H1 (cell line): ENCODE data around the gene SLC6A3.

Source experiments
- EGR1 ChIP-seq: IDR thresholded peaks from 2 replicates; pipeline ENCODE4 v1.6.1; 2011; ENCODE audit warnings: low read depth, low read length, borderline replicate concordance
- EP300 ChIP-seq, 2 experiments: IDR thresholded peaks; 1 replicate in 1 of 2; 2 replicates in 1 of 2; pipeline ENCODE4 v1.6.1; 2011 to 2012; ENCODE audit warnings: low read depth in 2 of 2, low read length in 2 of 2, mild to moderate bottlenecking in 2 of 2, borderline replicate concordance in 1 of 2, inconsistent platforms in 1 of 2, moderate library complexity in 1 of 2
- POLR2A ChIP-seq, 2 experiments: IDR thresholded peaks; 1 replicate in 1 of 2; 2 replicates in 1 of 2; pipeline ENCODE4 v1.6.1; 2011; ENCODE audit warnings: low read depth in 2 of 2, low read length in 2 of 2, mild to moderate bottlenecking in 2 of 2; ENCODE audit errors: control extremely low read depth in 1 of 2
- SUZ12 ChIP-seq: fragments of 200-600 bp; sonication (generic); IDR thresholded peaks from 2 replicates; pipeline ENCODE4 v1.6.1; 2012; ENCODE audit warnings: mild to moderate bottlenecking, inconsistent platforms, low read length, moderate library complexity, mixed read lengths
- ZNF274 ChIP-seq: IDR thresholded peaks from 2 replicates; pipeline ENCODE4 v1.7.0; 2012; ENCODE audit warnings: low read length, borderline replicate concordance; ENCODE audit errors: extremely low read depth
- TF ChIP-seq, protein P1 (sequence below): IDR thresholded peaks from 2 replicates; pipeline ENCODE4 v1.6.1; 2012; ENCODE audit warnings: inconsistent platforms

DNA sequence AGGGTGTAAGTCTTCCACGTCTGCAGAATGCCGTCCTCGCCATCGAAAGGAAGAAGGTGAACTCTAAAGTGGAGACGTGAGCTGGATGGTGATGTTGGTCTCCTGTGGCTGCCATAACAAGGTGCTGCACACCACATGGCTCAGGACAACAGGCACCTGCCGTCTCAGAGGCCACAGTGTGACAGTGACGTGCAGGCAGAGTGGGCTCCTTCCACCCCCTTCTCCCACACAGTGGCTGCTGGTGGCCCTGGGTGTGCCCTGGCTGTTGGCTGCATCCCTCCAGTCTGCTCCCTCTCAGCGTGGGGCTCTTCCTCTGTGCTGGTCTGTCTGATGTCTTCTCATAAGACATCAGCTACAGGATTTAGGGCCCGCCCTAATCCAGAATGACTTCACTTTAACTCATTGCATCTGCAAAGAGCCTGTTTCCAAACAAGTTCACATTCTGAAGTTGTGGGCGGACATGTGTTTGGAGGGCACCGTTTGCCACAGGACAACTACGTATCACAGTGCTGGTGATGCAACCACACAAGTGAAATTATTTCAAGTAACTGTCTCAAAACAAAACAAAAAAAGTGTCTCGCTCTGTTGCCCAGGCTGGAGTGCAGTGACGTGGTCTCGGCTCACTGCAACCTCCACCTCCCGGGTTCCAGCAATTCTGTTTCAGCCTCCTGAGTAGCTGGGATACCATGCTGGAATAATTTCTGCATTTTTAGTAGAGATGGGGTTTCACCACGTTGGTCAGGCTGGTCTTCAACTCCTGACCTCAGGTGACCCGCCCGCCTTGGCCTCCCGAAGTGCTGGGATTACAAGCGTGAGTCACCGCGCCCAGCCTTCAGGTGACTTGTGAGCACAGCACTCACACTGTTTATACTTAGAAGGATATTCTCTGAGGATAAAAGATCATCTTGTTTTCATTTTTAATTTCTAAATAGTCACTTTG is 69.1 kb downstream of the SLC6A3 start:
- TF ChIP-seq ZNF274 (no peak), EGR1 (no peak), POLR2A (IDR thresholded peaks at IDR 0.05; ENCODE audit: control extremely low read depth in 1 of 2, low read depth in 2 of 2, low read length in 2 of 2) (no peak), EP300 (IDR thresholded peaks at IDR 0.05; ENCODE audit: borderline replicate concordance in 1 of 2, low read depth in 2 of 2, low read length in 2 of 2) (no peak), SUZ12 (no peak)
- TF ChIP-seq, protein P1, sequence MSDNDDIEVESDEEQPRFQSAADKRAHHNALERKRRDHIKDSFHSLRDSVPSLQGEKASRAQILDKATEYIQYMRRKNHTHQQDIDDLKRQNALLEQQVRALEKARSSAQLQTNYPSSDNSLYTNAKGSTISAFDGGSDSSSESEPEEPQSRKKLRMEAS = no peak
